Activated CD4-positive, CD25-positive, alpha-beta regulatory T cell treated with anti-CD3 and anti-CD28 coated beads, Interleukin-2, amount 50 U/mL, for 72 hours (primary cell): Measurements from ENCODE around the gene GRK5.
"Not testable (repeated sequence)": the region's sequence is repeated elsewhere in the genome, so short reads cannot be mapped to it uniquely, and the experiment has no call there.

Experiments used
- DNase-seq: peaks from one replicate; pipeline ENCODE4 v3.0.0; 2021

Gene GRK5

GRCh38 chr10:119447823-119448546, 240.6 kb downstream of the GRK5 start:
- DNase-seq, result no peak

GRCh38 chr10:119448628-119449584, 241.5 kb downstream of the GRK5 start:
- no peak for DNase-seq

- DNase-seq, result no peak
Measured at GRCh38 chr10:119449760-119450461, 242.5 kb downstream of the GRK5 start.

GRCh38 chr10:119450606-119451299, 243.4 kb downstream of the GRK5 start:
- no peak for DNase-seq

- DNase-seq, result no peak
Measured at GRCh38 chr10:119451300-119451896, 244.0 kb downstream of the GRK5 start.

GRCh38 chr10:119452396-119452795, 245.0 kb downstream of the GRK5 start:
- no peak for DNase-seq

GRCh38 chr10:119453313-119453712, 245.9 kb downstream of the GRK5 start:
- DNase-seq, result no peak

GRCh38 chr10:119454316-119454715, 246.9 kb downstream of the GRK5 start:
- DNase-seq, result no peak

- DNase-seq, result no peak
Measured at GRCh38 chr10:119454990-119455389, 247.6 kb downstream of the GRK5 start.

GRCh38 chr10:119455609-119456434, 248.5 kb downstream of the GRK5 start:
- no peak for DNase-seq

- DNase-seq, result no peak
Measured at GRCh38 chr10:119456435-119456810, 249.1 kb downstream of the GRK5 start.

- DNase-seq, result no peak
Measured at GRCh38 chr10:119457966-119458766, 250.8 kb downstream of the GRK5 start.

GRCh38 chr10:119459681-119460340, 252.4 kb downstream of the GRK5 start:
- DNase-seq, result no peak

GRCh38 chr10:119460369-119461195, 253.2 kb downstream of the GRK5 start:
- no peak for DNase-seq

GRCh38 chr10:119461380-119461779, 254.0 kb downstream of the GRK5 start:
- no peak for DNase-seq

- DNase-seq, result no peak
Measured at GRCh38 chr10:119461923-119462322, 254.6 kb downstream of the GRK5 start.

- no peak for DNase-seq
Measured at GRCh38 chr10:119462773-119463172, 255.4 kb downstream of the GRK5 start.

- not testable (repeated sequence) for DNase-seq
Measured at GRCh38 chr10:119463195-119463594, 255.8 kb downstream of the GRK5 start.

GRCh38 chr10:119465085-119465484, 257.7 kb downstream of the GRK5 start:
- no peak for DNase-seq
